ENCODE data around the gene MTCL3.

The MTCL3 gene

DNA sequence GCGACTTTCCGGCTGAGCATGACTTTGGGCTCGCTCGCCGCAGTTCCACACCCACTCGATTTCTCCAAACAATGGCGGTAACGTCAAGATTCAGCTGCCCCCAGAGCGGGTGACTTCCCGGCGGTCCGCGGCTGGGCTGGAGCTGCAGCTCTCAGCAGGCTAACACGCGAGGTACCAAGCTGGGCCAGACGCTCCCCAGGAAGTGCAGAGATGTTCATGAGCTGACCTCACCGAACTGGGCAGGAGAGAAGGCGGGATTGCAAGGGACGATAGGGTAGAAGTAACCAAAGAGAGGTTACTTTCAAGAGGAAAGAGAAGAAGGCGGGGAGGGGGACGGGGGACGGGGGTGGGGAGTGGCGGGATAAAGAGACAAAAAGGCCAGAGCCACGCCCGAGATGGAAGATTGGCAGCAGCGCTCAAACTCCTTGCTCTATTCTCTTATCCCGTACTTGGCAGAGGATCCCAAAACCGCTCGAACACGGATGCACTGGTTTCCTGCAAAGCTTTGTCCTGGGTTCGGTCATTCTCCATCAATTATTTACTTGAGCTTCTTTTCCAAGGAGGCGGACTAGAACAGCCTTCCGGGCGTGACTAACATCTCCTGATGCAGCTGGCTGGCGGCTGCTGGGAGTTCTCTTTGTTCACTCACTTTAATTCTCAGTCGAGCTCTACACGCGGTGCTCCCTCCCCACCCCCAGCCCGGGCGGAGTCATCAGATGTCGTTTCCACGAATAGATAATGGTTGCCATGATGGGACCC is at the start of gene MTCL3:
Gene MTCL3 (minus strand): TSS at position 626 of the 759 bp plus-strand sequence.
- DNase-seq = no peak

GRCh38 chr6:127567476-127567875 is 48.3 kb upstream of the MTCL3 start:
- no peak for DNase-seq

- no peak for DNase-seq
Observed at GRCh38 chr6:127566651-127567050, 47.5 kb upstream of the MTCL3 start.

- DNase-seq = no peak
Observed at GRCh38 chr6:127566119-127566518, 47.0 kb upstream of the MTCL3 start.

DNA sequence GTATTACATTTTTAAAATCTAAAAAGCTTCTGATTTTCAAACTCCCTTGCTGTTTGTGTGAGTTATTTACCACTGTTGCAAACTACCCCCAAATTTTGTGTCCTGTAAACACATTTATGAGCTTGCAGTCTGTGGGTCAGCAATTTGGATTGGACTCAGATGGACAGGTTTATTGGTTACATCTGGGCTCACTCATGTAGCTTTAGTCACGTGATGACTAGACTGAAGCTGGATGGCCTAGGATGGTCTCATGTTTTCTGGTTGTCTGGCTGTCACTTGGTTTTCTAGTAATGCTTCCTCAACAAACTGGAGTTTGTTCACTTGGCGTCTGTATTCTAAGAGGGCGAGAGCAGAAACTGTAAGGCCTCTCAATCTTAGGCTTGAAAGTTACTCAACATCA is 45.6 kb upstream of the MTCL3 start:
- DNase-seq = no peak

GRCh38 chr6:127561660-127562059 is 42.5 kb upstream of the MTCL3 start:
- no peak for DNase-seq

DNA sequence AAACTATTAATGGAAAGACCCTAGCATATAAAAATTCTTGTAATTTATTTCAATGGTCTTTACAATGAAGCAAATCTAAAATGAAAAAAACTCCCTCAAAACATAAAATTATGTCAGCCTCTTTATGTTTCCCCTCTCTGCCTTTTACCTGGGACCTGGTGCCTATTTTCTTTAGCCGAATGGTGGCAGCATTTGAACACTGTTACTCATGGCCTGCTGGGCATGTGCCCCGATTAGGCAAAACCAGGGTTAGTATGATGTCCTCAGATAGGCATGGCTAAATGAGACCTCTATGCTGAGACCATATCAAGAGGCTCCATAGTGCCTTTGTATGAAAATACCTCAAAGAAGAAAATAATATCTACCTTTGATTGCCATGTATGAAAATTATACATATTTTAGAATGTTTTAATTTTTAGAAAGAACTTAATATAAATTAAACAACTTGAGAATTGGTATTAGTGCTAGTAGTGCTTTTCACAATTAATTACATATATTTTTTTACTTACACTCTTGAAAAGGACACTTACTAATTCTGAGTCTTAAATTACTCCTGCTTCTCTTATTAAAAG is 35.4 kb upstream of the MTCL3 start:
- peak; percentile 3 for DNase-seq

DNA sequence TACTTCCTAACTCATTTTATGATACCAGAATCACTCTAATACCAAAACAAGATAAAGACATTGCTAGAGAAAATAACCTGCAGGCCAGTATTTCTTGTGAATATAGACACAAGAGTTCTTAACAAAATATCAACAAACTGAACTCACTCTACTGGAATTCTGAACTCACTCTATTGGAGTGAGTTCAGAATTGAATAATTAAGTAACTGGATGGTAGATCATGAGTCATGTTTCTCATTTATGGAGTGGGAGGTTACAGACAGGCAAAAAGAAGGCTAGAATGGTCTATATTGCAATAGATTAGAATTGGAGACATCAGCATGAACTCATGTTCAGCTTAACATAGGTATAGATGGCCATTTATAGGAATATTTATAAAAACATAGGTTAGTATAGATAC is 31.3 kb upstream of the MTCL3 start:
- DNase-seq = no peak

GRCh38 chr6:127547904-127548649 is 28.9 kb upstream of the MTCL3 start:
- DNase-seq = no peak

- DNase-seq = no peak
Observed at GRCh38 chr6:127547215-127547614, 28.1 kb upstream of the MTCL3 start.

- DNase-seq = no peak
Observed at GRCh38 chr6:127539272-127539671, 20.1 kb upstream of the MTCL3 start.

DNA sequence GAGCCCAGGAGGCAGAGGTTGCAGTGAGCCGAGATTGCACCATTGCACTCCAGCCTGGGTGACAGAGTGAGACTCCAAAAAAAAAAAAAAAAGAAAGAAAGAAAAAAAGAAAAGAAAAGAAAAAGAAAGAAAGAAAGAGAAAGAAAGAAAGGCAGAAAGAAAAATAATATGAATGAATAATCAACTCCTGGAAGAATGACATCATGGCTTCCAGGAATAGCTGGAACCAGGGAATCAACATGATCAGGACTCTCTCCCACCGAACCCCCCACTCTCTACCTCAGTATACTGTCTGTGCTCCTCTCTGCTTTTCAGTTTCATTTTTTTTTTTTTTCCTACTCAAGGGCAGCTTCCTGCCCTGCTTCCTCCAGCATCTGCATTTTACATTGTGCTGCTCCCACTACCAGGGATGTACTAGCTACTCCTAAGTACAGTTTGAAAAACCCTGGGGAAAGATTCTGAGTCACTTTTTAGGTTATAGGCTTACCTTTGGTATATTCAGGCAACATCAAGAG is 19.7 kb upstream of the MTCL3 start:
- DNase-seq = no peak

- no peak for DNase-seq
Observed at GRCh38 chr6:127533736-127534135, 14.6 kb upstream of the MTCL3 start.

DNA sequence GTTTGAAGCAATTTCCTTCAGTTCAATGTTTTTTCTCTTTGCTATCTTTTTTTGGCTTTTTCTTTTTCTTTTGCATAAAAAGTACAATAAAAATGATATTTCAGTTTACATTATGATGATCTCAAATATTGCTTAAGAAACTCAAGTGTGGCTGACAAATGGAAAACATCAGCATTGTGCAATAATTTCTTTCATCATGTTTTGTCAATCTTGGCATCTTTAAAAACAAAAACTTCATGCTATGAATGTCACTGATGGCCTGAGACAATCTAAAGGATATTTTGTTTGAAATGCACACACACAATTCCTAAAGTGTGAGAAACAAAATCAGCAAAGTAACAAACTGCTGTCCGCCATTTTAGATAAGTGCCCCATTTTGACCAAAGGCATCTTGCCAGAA is 13.9 kb upstream of the MTCL3 start:
- DNase-seq = no peak

GRCh38 chr6:127522714-127523113 is 3.6 kb upstream of the MTCL3 start:
- DNase-seq = no peak

DNA sequence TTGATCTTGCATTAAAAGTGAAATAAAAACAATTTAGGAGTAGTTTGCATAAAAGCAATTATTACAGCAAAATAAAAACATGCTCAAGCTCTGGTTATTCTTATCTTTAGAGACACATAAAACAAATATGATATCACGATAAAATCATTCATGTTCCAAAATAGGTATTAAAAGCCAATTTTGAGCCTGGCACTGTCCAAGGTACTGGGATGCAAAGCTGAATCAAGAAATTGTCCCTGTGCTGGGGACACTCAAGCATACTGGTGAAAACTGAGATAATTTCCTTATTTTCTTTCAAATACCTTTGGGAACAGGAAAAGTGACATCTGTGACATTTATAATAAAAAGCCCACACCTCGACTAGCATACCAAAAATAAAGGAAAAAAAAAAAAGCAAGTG is 931 bp upstream of the MTCL3 start:
- DNase-seq = no peak

GRCh38 chr6:127519469-127519785 is 292 bp upstream of the MTCL3 start:
- no peak for DNase-seq

DNA sequence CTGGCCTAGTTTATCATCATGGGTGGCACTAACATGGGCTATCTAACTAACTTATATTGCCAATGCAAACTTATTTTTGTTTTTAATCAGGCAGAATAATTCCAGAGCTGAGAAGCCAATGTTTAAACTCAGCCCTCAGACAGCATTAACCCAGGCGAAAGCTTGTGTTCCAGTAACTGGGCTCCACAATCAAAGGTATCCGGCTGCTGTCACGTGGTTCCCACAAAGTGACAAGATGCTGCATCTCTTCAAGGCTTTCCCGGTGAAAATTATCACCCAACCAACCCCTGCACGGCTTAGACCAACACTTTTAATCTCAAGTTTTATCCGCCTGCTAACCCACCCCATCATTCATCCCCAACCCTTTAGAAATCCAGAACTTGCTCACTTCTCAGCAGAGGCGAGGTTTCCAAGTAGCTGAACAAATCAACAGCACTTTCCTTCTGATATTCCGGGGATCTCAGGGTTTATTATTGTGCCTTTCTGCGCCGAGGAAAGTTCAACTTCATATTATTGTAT is 885 bp downstream of the MTCL3 start:
- DNase-seq = no peak

DNA sequence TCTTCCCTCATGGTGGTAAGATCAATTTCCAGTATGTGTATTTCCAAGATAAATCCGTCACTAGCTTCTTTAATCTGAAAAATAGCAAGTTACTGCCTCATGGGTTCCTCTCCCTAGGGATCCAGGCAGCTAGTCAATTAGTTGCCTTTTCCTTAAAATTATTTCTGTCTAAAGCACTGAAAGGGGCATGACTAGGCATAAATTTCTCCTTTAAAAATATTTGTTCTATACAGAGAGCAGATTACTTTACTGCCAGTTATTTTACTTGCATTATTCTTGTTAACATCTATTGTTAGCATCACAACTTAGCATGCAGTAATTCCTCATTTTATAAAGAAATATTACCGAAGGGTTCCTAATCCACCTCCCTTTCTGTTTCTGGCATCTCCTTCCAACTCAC is 1.4 kb downstream of the MTCL3 start:
- DNase-seq = no peak

GRCh38 chr6:127516662-127517273 is 2.4 kb downstream of the MTCL3 start:
- no peak for DNase-seq

DNA sequence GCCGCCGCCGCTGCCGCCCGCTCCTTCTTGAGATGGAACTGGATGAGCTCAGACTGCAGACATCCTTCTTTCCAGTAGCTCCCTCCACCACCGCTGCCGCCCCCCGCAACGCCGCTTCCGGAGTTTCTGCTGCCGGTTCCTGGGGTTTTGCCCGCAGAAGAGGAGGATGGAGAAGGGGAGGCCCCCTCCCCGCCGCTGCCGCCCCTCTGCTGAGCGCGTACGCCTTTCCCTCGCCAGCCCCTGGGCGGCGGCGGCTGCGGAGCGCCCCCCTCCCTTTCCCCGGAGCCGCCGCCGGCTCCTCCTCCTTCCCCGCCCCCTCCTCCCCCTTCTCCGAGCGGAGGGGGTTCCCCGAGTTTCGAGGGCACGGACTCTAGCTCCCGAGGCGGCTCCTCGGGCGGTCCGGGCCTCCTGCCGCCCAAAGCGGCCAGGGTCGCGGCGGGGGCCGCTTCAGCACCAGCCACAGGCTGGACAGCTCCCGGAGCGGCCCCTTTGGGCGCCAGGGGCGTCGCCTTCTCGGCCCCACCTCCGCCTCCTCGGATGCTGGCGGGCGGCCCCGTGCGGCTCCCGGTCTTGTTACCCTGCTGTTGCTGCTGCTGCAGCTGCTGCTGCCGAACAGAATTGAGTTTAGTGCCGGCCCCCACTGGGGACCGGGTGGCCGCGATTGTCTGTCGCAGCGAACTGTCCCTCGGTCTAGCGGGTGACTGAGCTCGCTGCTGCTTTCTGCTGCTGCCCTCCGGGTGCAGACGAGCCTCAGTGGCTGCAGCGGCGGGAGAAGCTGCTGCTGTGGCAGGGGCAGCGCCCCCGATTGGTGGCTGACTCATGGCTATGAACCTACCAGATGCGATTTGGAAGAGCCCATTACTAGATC is 3.1 kb downstream of the MTCL3 start:
- DNase-seq = peak; percentile 51

DNA sequence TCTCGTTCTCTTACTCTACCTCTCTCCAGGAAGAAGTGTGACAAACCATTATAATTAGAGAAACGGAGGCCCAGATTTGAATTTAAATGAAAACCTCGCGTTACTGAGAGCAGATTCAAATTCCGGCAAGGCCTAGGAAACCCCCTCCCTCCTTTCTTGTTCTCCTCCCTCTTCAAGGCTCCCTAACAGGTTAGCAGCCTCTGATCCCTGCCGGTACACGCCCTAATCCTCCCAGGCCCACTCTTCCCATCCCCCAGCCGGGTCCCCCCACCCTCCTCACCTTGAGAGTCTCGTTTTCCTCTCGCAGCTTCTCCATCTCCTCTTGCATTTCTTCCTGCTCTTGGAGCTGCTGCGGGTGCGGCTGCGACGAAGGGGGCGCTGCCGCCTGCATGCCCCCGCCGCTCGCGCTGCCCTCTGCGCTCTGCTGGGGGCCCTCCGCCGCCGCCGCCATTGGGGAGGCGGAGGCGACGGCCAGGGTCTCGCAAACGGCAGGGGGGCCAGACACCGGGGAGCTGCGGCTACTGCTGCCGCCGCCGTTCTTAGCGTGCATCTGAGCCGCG is 3.8 kb downstream of the MTCL3 start:
- DNase-seq = no peak

Measured in GOT3 (cell line).